ENCODE measurements around the gene SUFU. TPM values are rescaled to one million over a fixed set of nuclear protein-coding genes. Genes with fewer than 3 reads are reported as not detected.

SUFU gene
- total and polyA plus RNA-seq, 7 donors, result 1.2 to 10.5 (median 6.6) TPM

GRCh38 chr10:102651455-102652169, 147.8 kb downstream of the SUFU start:
- Histone ChIP-seq H3K36me3 (peaks cover 21 to 43% (median 28%) of the 10 kb centered on the region in 4 donors), H3K27ac (peak overlapping the region; percentile 36 to 100 (median 95)), H3K4me3 (no peak overlapping the region), H3K9me3 (no peaks in the 10 kb centered on the region), H3K4me1 (peaks cover 0 to 79% (median 64%) of the 10 kb centered on the region in 4 donors), H3K27me3 (no peaks in the 10 kb centered on the region)
- intact Hi-C loops (cut with DNase I), result no loop called here
- no peak for TF ChIP-seq POLR2A (IDR thresholded peaks at IDR 0.05)
- TF ChIP-seq POLR2AphosphoS5 (IDR thresholded peaks at IDR 0.05), result no peak
- no peak for TF ChIP-seq EP300 (IDR thresholded peaks at IDR 0.05)
- TF ChIP-seq CTCF (IDR thresholded peaks at IDR 0.05), result no peak
- DNase-seq, result no peak
- WGBS, 2 donors, result 80 to 83% methylated on average over 11 of the region's 11 CpGs

DNA sequence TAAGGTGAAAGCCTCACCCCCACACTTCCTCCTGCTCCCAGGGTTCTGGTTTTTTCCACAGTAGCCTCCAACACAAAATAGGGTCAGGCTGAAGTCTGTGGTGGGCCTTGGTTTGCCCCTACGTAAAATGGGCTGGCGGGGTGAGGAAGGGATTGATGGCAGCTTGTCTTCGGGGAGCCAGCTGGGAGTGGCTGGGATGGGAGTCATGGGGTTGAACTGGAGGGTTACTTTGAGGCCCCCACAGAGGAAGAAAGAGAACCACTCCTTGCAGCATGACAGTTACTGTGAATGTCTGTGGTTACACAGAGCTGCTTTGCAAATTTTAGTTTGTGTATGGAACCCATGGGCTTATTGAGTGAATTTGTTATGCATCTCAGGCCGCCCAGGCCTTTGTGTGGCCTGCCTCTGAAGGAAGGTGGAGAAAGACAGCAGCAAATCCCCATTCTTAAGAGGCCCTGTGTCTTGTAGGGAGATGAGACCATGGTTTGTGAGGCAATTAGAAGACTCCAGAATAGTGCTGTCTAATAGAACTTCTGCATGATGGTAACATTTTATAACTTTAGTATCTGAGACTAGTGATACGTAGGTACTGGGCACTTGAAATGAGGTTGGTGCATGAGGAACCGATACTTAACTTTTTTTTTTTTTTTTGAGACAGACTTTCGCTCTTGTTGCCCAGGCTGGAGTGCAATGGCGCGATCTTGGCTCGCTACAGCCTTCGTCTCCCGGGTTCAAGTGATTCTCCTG, 148.6 kb downstream of the SUFU start:
- no peaks in the 10 kb centered on the region for H3K9me3 ChIP-seq
- H3K36me3 ChIP-seq, result peaks cover 28 to 50% (median 35%) of the 10 kb centered on the region in 4 donors
- WGBS, 2 donors, result 59 to 88% methylated on average over 12 of the region's 12 CpGs
- H3K27ac ChIP-seq, result peak overlapping the region in 2 of 4 donors; percentile 98 to 100
- TF ChIP-seq POLR2A (IDR thresholded peaks at IDR 0.05), result no peak
- TF ChIP-seq EP300 (IDR thresholded peaks at IDR 0.05), result no peak
- no peak for TF ChIP-seq CTCF (IDR thresholded peaks at IDR 0.05)
- no peak for TF ChIP-seq POLR2AphosphoS5 (IDR thresholded peaks at IDR 0.05)
- H3K4me3 ChIP-seq, result no peak overlapping the region
- no peak for DNase-seq
- intact Hi-C loops (cut with DNase I), result no loop called here
- no peaks in the 10 kb centered on the region for H3K27me3 ChIP-seq
- peaks cover 0 to 72% (median 56%) of the 10 kb centered on the region in 4 donors for H3K4me1 ChIP-seq

GRCh38 chr10:102653060-102653459, 149.3 kb downstream of the SUFU start:
- intact Hi-C loops (cut with DNase I), result no loop called here
- Histone ChIP-seq H3K4me3 (no peak overlapping the region), H3K36me3 (peaks cover 29 to 58% (median 36%) of the 10 kb centered on the region in 4 donors), H3K27ac (no peak overlapping the region), H3K27me3 (no peaks in the 10 kb centered on the region), H3K9me3 (no peaks in the 10 kb centered on the region), H3K4me1 (peaks cover 0 to 65% (median 50%) of the 10 kb centered on the region in 4 donors)
- no peak for DNase-seq
- TF ChIP-seq CTCF (IDR thresholded peaks at IDR 0.05) (no peak), EP300 (IDR thresholded peaks at IDR 0.05) (no peak), POLR2A (IDR thresholded peaks at IDR 0.05) (no peak), POLR2AphosphoS5 (IDR thresholded peaks at IDR 0.05) (no peak)
- WGBS, 2 donors, result 81 to 87% methylated on average over 1 of the region's 1 CpG

GRCh38 chr10:102654566-102654965, 150.8 kb downstream of the SUFU start:
- H3K4me1 ChIP-seq, result peaks cover 0 to 50% (median 36%) of the 10 kb centered on the region in 4 donors
- no peak for TF ChIP-seq CTCF (IDR thresholded peaks at IDR 0.05)
- no peak for TF ChIP-seq EP300 (IDR thresholded peaks at IDR 0.05)
- no peak for TF ChIP-seq POLR2AphosphoS5 (IDR thresholded peaks at IDR 0.05)
- TF ChIP-seq POLR2A (IDR thresholded peaks at IDR 0.05), result no peak
- intact Hi-C loops (cut with DNase I), result no loop called here

More at GRCh38 chr10:102654566-102654965, 150.8 kb downstream of the SUFU start:
- Histone ChIP-seq H3K36me3 (peaks cover 29 to 67% (median 36%) of the 10 kb centered on the region in 4 donors), H3K9me3 (no peaks in the 10 kb centered on the region), H3K27me3 (no peaks in the 10 kb centered on the region), H3K27ac (no peak overlapping the region), H3K4me3 (no peak overlapping the region)
- 84 to 87% methylated on average over 7 of the region's 7 CpGs for WGBS, 2 donors
- DNase-seq, result no peak

All from sigmoid colon (tissue), 7 donors.